ENCODE results near the gene MRS2.
"Not testable (repeated sequence)": the region's sequence is repeated elsewhere in the genome, so short reads cannot be mapped to it uniquely, and the experiment has no call there.

- not testable (repeated sequence) for TF ChIP-seq GATA1 (IDR thresholded peaks at IDR 0.05; ENCODE audit: low read depth, low read length); POLR2A (IDR thresholded peaks at IDR 0.05; ENCODE audit: low read length)
Observed at GRCh38 chr6:24400045-24401039, 2.4 kb upstream of the MRS2 start.

Data from erythroblast (primary cell).